Erythroblast (primary cell): ENCODE data around the gene BMP5.

Experiments
- GATA1 ChIP-seq: IDR thresholded peaks from 2 replicates; pipeline ENCODE4 v1.6.1; 2011; ENCODE audit warnings: low read depth, mild to moderate bottlenecking, control low read depth, low read length, moderate library complexity
- POLR2A ChIP-seq: IDR thresholded peaks from 2 replicates; pipeline ENCODE4 v1.6.1; 2011; ENCODE audit warnings: mild to moderate bottlenecking, low read length

- TF ChIP-seq POLR2A (no peak), GATA1 (no peak)
These were observed 118.8 kb downstream of the BMP5 start for GRCh38 chr6:55756531-55757031.
